GM13977 (cell line): ENCODE results near the gene WDFY2.
A peak's percentile ranks its signal among the peaks of the same experiment; 100 is the strongest.

Experiments used
- DNase-seq: peaks from one replicate; pipeline ENCODE4 v3.0.0; 2012; ENCODE audit warnings: low spot score
- CTCF ChIP-seq: IDR thresholded peaks from 2 replicates; pipeline ENCODE4 v1.5.1; 2012; ENCODE audit warnings: mild to moderate bottlenecking, control low read depth; ENCODE audit not compliant: insufficient read depth; ENCODE audit errors: extremely low read depth, missing control alignments
- in situ Hi-C: fragments of 300-500 bp; cut with MboI; formaldehyde crosslinking; loops from one replicate; pipeline ENCODE4 v1.12.0; 2022; ENCODE audit warnings: low sequenced_read_pairs, low pct_unique_long_range_greater_than_20kb, mixed read lengths, inconsistent platforms; ENCODE audit not compliant: unreplicated experiment

Gene WDFY2

GRCh38 chr13:51583469-51583874, 790 bp upstream of the WDFY2 start:
- in situ Hi-C loops = no loop called here
- TF ChIP-seq CTCF = no peak
- DNase-seq = no peak

GRCh38 chr13:51584731-51585672, 740 bp downstream of the WDFY2 start:
- in situ Hi-C loops = no loop called here
- no peak for TF ChIP-seq CTCF
- peak; percentile 70 for DNase-seq

- no peak for TF ChIP-seq CTCF
- in situ Hi-C loops = no loop called here
- DNase-seq = peak; percentile 20
Observed at GRCh38 chr13:51585696-51586095, 1.4 kb downstream of the WDFY2 start.

- DNase-seq = no peak
- in situ Hi-C loops = no loop called here
- no peak for TF ChIP-seq CTCF
Observed at GRCh38 chr13:51587372-51587771, 3.1 kb downstream of the WDFY2 start.

- TF ChIP-seq CTCF = no peak
- no peak for DNase-seq
- in situ Hi-C loops = no loop called here
Observed at GRCh38 chr13:51588406-51588949, 4.2 kb downstream of the WDFY2 start.

- no peak for TF ChIP-seq CTCF
- in situ Hi-C loops = no loop called here
- DNase-seq = no peak
Observed at GRCh38 chr13:51589793-51590192, 5.5 kb downstream of the WDFY2 start.
